HEK293T (cell line): ENCODE data around the gene ZMPSTE24.

ENCODE experiments used
- BHLHE40 ChIP-seq: fragments of 450-650 bp; IDR thresholded peaks from 2 replicates; pipeline ENCODE4 v1.6.1; 2016; ENCODE audit warnings: mild to moderate bottlenecking, moderate library complexity, borderline replicate concordance
- FOXA1 ChIP-seq: fragments of 450-650 bp; IDR thresholded peaks from 2 replicates; pipeline ENCODE4 v1.6.1; 2016; ENCODE audit warnings: mild to moderate bottlenecking
- HDGF ChIP-seq: fragments of 450-650 bp; IDR thresholded peaks from 2 replicates; pipeline ENCODE4 v1.6.1; 2017; ENCODE audit warnings: antibody characterized with exemption, borderline replicate concordance
- L3MBTL2 ChIP-seq: fragments of 450-650 bp; conservative IDR thresholded peaks from 2 replicates; pipeline ENCODE4 v1.6.1; 2016; ENCODE audit warnings: mild to moderate bottlenecking
- NFRKB ChIP-seq: fragments of 450-650 bp; IDR thresholded peaks from 2 replicates; pipeline ENCODE4 v1.6.1; 2016; ENCODE audit warnings: mild to moderate bottlenecking, moderate library complexity
- SUZ12 ChIP-seq: fragments of 450-650 bp; IDR thresholded peaks from 2 replicates; pipeline ENCODE4 v1.6.1; 2016; ENCODE audit warnings: mild to moderate bottlenecking
- TARDBP ChIP-seq: fragments of 450-650 bp; IDR thresholded peaks from 2 replicates; pipeline ENCODE4 v1.6.1; 2016
- ZNF384 ChIP-seq: fragments of 450-650 bp; IDR thresholded peaks from 2 replicates; pipeline ENCODE4 v1.6.1; 2016

- TF ChIP-seq BHLHE40 = no peak
- TF ChIP-seq ZNF384 = no peak
- no peak for TF ChIP-seq FOXA1
- no peak for TF ChIP-seq HDGF
- TF ChIP-seq TARDBP = no peak
- TF ChIP-seq L3MBTL2 = no peak
- TF ChIP-seq SUZ12 = no peak
- TF ChIP-seq NFRKB = no peak
Observed at GRCh38 chr1:40300651-40301050, 42.6 kb downstream of the ZMPSTE24 start.
